ENCODE results near the gene BECN2. TPM values are rescaled to one million over a fixed set of nuclear protein-coding genes. Genes with fewer than 3 reads are reported as not detected.

Gene BECN2
- total and polyA plus RNA-seq, 2 donors, result not detected

- H3K4me3 ChIP-seq (ENCODE audit: low read depth, low read length), result no peak overlapping the region
- WGBS, result 91% methylated on average over 9 of the region's 9 CpGs
- no peaks in the 10 kb centered on the region for H3K36me3 ChIP-seq (ENCODE audit: insufficient read depth)
- no peak overlapping the region for H3K27ac ChIP-seq (ENCODE audit: low read depth)
- DNase-seq (ENCODE audit: extremely low spot score), result no peak
- H3K4me1 ChIP-seq (ENCODE audit: insufficient read depth), result peaks cover 1% of the 10 kb centered on the region
Observed at GRCh38 chr1:241994171-241994570, 36.6 kb downstream of the BECN2 start.

DNA sequence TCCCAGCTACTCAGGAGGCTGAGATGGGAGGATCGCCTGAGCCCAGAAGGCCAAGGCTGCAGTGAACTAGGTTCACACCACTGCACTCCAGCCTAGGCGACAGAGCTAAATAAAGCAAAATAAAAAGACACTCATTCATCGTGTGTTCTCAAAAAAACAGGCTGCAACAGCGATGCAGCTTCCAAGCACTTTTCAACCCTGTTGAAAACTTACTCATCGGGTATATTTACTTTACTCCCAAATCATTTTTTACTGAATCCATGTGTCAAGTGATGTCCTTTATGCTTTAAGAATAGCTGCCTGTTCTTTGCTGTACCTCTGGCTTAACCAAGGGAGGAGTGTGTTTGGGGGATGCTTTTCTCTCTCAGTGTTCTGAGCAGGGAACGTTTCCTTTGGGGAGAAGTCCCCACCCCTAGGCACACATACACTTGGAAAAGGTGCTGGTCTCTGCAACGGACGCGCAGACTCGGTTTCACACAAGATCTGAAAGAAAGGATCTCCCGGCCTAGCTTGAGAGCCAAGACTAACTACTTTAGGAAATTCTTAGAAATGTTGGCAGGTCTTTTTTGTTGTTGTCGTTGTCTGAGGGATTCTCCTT lies 39.9 kb downstream of the BECN2 start:
- no peak for DNase-seq (ENCODE audit: extremely low spot score)
- H3K27ac ChIP-seq (ENCODE audit: low read depth), result no peak overlapping the region
- WGBS, result 76% methylated on average over 12 of the region's 12 CpGs

DNA sequence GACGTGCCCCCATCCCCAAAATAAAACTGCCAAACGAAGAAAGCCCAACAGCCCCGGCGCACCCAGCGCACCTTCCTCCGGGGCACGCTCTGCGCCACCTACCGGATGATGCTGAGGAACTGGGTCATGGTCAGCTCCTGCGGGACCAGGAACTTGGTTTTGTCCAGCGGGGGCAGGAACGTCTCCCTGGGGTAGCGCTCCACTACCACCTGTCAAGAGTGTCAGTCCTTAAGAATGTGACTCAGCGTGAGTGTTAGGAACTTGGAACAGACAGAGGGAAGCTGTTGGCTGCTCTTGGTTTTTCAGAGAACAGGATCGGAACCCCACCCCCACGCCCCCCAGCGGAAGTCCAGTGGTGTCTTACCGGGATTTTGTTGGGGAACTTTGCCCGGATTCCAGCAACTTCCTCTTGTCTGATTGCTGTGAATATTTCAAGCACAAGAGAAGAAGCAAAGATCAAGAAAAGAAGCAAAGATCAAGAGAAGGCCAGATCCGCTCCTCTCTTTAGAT lies 40.9 kb downstream of the BECN2 start:
- H3K4me1 ChIP-seq (ENCODE audit: insufficient read depth), result peaks cover 1% of the 10 kb centered on the region
- no peak overlapping the region for H3K27ac ChIP-seq (ENCODE audit: low read depth)
- DNase-seq (ENCODE audit: extremely low spot score), result no peak
- no peaks in the 10 kb centered on the region for H3K36me3 ChIP-seq (ENCODE audit: insufficient read depth)
- 7% methylated on average over 20 of the region's 20 CpGs for whole genome bisulfite sequencing
- H3K4me3 ChIP-seq (ENCODE audit: low read depth, low read length), result peak overlapping the region; percentile 23

More for the DNA sequence above, 39.9 kb downstream of the BECN2 start:
- Histone ChIP-seq H3K4me3 (ENCODE audit: low read depth, low read length) (no peak overlapping the region), H3K36me3 (ENCODE audit: insufficient read depth) (no peaks in the 10 kb centered on the region), H3K4me1 (ENCODE audit: insufficient read depth) (peaks cover 1% of the 10 kb centered on the region)

GRCh38 chr1:241999026-241999425 lies 41.5 kb downstream of the BECN2 start, which contains the start of gene MAP1LC3C:
Gene MAP1LC3C (minus strand): TSS chr1:241999098. CDS start chr1:241999008, 90 bp downstream.
- H3K27ac ChIP-seq (ENCODE audit: low read depth), result no peak within 1 kb of the TSS
- H3K36me3 ChIP-seq (ENCODE audit: insufficient read depth), result no peaks in the 10 kb centered on the region

DNA sequence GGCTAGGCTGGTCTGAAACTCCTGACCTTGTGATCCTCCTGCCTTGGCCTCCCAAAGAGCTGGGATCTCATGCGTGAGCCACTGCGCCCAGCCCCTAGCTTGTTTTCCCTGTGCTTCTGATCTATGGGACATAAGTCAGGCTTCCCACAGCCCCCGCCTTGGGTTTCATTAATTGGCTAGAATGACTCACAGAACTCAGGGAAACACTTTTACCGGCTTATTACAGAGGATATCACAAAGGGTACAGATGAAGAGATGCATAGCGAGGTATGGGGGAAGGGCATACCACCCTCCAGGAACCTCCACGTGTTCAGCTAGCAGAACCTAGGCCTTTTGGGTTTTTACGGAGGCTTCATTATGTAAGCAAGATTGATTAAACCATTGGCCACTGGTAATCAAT lies 42.9 kb downstream of the BECN2 start:
- peaks cover 1% of the 10 kb centered on the region for H3K4me1 ChIP-seq (ENCODE audit: insufficient read depth)
- H3K27ac ChIP-seq (ENCODE audit: low read depth), result no peak overlapping the region
- no peak for DNase-seq (ENCODE audit: extremely low spot score)
- H3K4me3 ChIP-seq (ENCODE audit: low read depth, low read length), result no peak overlapping the region
- 89% methylated on average over 7 of the region's 7 CpGs for WGBS
- H3K36me3 ChIP-seq (ENCODE audit: insufficient read depth), result no peaks in the 10 kb centered on the region

More at GRCh38 chr1:241999026-241999425, 41.5 kb downstream of the BECN2 start, which contains the start of gene MAP1LC3C:
- Histone ChIP-seq H3K4me1 (ENCODE audit: insufficient read depth) (peaks cover 1% of the 10 kb centered on the region), H3K4me3 (ENCODE audit: low read depth, low read length) (peak within 1 kb of the TSS; percentile 23)
- DNase-seq (ENCODE audit: extremely low spot score), result no peak
- WGBS, result 42% methylated on average over 4 of the region's 4 CpGs

- Histone ChIP-seq H3K4me1 (ENCODE audit: insufficient read depth) (peaks cover 1% of the 10 kb centered on the region), H3K27ac (ENCODE audit: low read depth) (no peak overlapping the region), H3K36me3 (ENCODE audit: insufficient read depth) (no peaks in the 10 kb centered on the region), H3K4me3 (ENCODE audit: low read depth, low read length) (no peak overlapping the region)
- 71% methylated on average over 5 of the region's 5 CpGs for WGBS
- no peak for DNase-seq (ENCODE audit: extremely low spot score)
Observed at GRCh38 chr1:242002072-242002471, 44.5 kb downstream of the BECN2 start.

DNA sequence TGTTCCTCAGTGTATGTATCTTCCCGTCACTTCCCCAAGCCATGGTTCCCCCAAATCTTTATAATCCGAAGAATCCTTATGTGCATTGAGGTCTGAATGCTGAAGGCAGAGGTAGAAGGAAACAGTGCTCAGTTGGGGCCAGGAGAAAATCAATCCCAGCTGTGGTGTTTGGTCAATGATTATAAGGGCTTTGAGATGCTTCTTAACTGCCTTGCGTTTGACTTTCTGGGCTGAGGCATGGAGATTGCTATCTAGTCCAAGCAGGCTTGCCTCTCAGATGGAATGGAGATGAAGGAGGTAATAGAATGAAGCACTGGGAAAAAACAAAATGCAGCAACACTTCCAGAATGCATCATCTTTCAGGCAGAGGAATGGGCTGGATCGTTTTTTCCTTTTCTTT lies 44.9 kb downstream of the BECN2 start:
- H3K27ac ChIP-seq (ENCODE audit: low read depth), result no peak overlapping the region
- no peaks in the 10 kb centered on the region for H3K36me3 ChIP-seq (ENCODE audit: insufficient read depth)
- 57% methylated on average over 4 of the region's 4 CpGs for WGBS
- no peak for DNase-seq (ENCODE audit: extremely low spot score)
- no peak overlapping the region for H3K4me3 ChIP-seq (ENCODE audit: low read depth, low read length)
- peaks cover 1% of the 10 kb centered on the region for H3K4me1 ChIP-seq (ENCODE audit: insufficient read depth)

DNA sequence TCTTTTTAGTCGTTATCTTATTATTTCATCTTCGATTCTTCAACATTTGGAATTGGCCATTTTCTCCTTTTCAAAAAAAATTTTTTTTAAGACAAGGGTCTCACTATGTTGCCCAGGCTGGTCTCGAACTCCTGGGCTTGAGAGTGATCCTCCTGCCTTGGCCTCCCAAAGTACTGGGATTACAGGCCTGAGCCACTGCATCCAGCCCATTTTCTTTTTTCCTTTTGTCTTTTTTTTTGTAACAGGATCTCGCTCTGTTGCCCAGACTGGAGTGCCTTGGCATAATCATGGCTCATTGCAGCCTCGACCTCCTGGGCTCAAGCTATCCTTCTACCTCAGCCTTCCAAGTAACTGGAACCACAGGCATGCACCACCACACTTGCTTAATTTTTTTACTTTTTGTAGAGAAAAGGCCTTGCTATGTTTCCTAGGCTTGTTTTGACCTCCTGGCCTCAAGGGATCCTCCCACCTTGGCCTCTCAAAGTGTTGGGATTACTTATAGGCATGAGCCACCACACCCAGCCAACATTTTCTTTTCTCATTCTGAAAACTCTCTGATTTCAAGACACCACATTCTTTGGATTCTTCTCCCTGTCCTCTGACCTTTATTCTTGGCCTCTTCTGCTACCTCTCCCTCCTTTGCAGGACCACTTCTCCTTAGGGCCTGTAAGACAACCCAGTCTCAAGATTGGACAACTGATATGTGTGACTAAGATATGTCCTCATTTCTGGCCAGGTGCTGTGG lies 47.4 kb downstream of the BECN2 start:
- DNase-seq (ENCODE audit: extremely low spot score), result no peak
- WGBS, result 93% methylated on average over 5 of the region's 5 CpGs
- no peaks in the 10 kb centered on the region for H3K4me1 ChIP-seq (ENCODE audit: insufficient read depth)
- H3K27ac ChIP-seq (ENCODE audit: low read depth), result no peak overlapping the region
- H3K4me3 ChIP-seq (ENCODE audit: low read depth, low read length), result no peak overlapping the region
- no peaks in the 10 kb centered on the region for H3K36me3 ChIP-seq (ENCODE audit: insufficient read depth)

GRCh38 chr1:242005866-242006535 lies 48.4 kb downstream of the BECN2 start:
- H3K4me3 ChIP-seq (ENCODE audit: low read depth, low read length), result no peak overlapping the region
- no peak overlapping the region for H3K27ac ChIP-seq (ENCODE audit: low read depth)
- H3K36me3 ChIP-seq (ENCODE audit: insufficient read depth), result no peaks in the 10 kb centered on the region
- H3K4me1 ChIP-seq (ENCODE audit: insufficient read depth), result no peaks in the 10 kb centered on the region
- whole genome bisulfite sequencing, result 84% methylated on average over 5 of the region's 5 CpGs
- DNase-seq (ENCODE audit: extremely low spot score), result no peak

GRCh38 chr1:242006976-242007375 lies 49.4 kb downstream of the BECN2 start:
- Histone ChIP-seq H3K27ac (ENCODE audit: low read depth) (no peak overlapping the region), H3K36me3 (ENCODE audit: insufficient read depth) (no peaks in the 10 kb centered on the region), H3K4me3 (ENCODE audit: low read depth, low read length) (no peak overlapping the region), H3K4me1 (ENCODE audit: insufficient read depth) (no peaks in the 10 kb centered on the region)
- WGBS, result 79% methylated on average over 3 of the region's 3 CpGs
- DNase-seq (ENCODE audit: extremely low spot score), result no peak

Other genes starting within 250 kb of the BECN2 start
- 7.9 TPM for gene EXO1, start 109.6 kb upstream of the BECN2 start, total RNA-seq
- 0.13 TPM for gene EXO1, start 109.6 kb upstream of the BECN2 start, polyA plus RNA-seq
- 1.9 TPM for gene MAP1LC3C, start 41.3 kb downstream of the BECN2 start, total RNA-seq
- 13.4 TPM for gene MAP1LC3C, start 41.3 kb downstream of the BECN2 start, polyA plus RNA-seq

Data from urinary bladder (tissue), 4 donors.